Retinal pigment epithelial cell (primary cell): ENCODE measurements around the gene PEX7.
"Not testable (repeated sequence)": the region's sequence is repeated elsewhere in the genome, so short reads cannot be mapped to it uniquely, and the experiment has no call there.

Source experiments
- DNase-seq: peaks from one replicate; pipeline ENCODE4 v3.0.0-alpha.2; 2010; ENCODE audit warnings: low read depth
- H3K4me3 ChIP-seq: 2 replicates; pipeline ENCODE4 v1.5.1; 2011; ENCODE audit warnings: mild to moderate bottlenecking, low read length, control low read depth, moderate library complexity
- CTCF ChIP-seq: conservative IDR thresholded peaks from 2 replicates; pipeline ENCODE4 v1.5.1; 2011; ENCODE audit warnings: low read depth, low read length, control low read depth, inconsistent platforms

Gene PEX7

GRCh38 chr6:136843210-136843609, 20.8 kb downstream of the PEX7 start:
- H3K4me3 ChIP-seq = no peak overlapping the region
- DNase-seq = no peak
- no peak for TF ChIP-seq CTCF

- peak; percentile 39 for DNase-seq
- no peak overlapping the region for H3K4me3 ChIP-seq
- peak; percentile 83 for TF ChIP-seq CTCF
These were observed 23.7 kb downstream of the PEX7 start for GRCh38 chr6:136846046-136846445.

GRCh38 chr6:136846477-136846876, 24.1 kb downstream of the PEX7 start:
- H3K4me3 ChIP-seq, DNase-seq: not testable (repeated sequence)

- not testable (repeated sequence) for DNase-seq, H3K4me3 ChIP-seq
These were observed 27.7 kb downstream of the PEX7 start for GRCh38 chr6:136849979-136850563.

GRCh38 chr6:136859430-136859829, 37.0 kb downstream of the PEX7 start:
- no peak overlapping the region for H3K4me3 ChIP-seq
- DNase-seq = no peak
- no peak for TF ChIP-seq CTCF

GRCh38 chr6:136860043-136860442, 37.7 kb downstream of the PEX7 start:
- H3K4me3 ChIP-seq = no peak overlapping the region
- TF ChIP-seq CTCF = no peak
- no peak for DNase-seq

GRCh38 chr6:136862662-136863061, 40.3 kb downstream of the PEX7 start:
- no peak for TF ChIP-seq CTCF
- H3K4me3 ChIP-seq = no peak overlapping the region
- DNase-seq = no peak

- TF ChIP-seq CTCF = peak; percentile 30
- DNase-seq = no peak
- no peak overlapping the region for H3K4me3 ChIP-seq
These were observed 41.4 kb downstream of the PEX7 start for GRCh38 chr6:136863752-136864151.
